HG03039 (cell line): Measurements from ENCODE around the gene SYNGAP1.
"Not testable (repeated sequence)": the region's sequence is repeated elsewhere in the genome, so short reads cannot be mapped to it uniquely, and the experiment has no call there.

Source experiments
- ATAC-seq: cut with Tn5 transposase; IDR thresholded peaks from one replicate; pipeline ENCODE4 v1.9.1; 2021; ENCODE audit warnings: mild to moderate bottlenecking, moderate library complexity; ENCODE audit not compliant: unreplicated experiment

SYNGAP1 gene

GRCh38 chr6:33466075-33466735 lies 46.3 kb downstream of the SYNGAP1 start:
- ATAC-seq: no peak

GRCh38 chr6:33467091-33467490 lies 47.2 kb downstream of the SYNGAP1 start:
- ATAC-seq: no peak

- no peak for ATAC-seq
Measured at GRCh38 chr6:33469661-33470060, 49.8 kb downstream of the SYNGAP1 start.

GRCh38 chr6:33477864-33478263 lies 58.0 kb downstream of the SYNGAP1 start:
- ATAC-seq: no peak

DNA sequence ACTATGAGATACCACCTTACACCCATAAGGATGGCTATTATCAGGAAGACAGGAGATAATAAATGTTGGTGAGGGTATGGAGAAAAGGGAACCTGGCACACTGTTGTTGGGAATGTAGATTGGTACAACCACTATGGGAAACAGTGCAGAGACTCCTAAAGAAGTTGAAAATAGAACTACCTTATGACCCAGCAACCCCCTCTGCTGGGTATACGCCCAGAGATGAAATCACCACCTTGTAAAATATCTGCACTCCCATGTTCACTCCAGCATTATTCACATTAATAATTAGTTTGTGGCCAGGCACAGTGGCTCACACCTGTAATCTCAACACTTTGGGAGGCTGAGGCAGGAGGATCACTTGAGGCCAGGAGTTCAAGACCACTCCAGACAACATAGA lies 61.3 kb downstream of the SYNGAP1 start:
- no peak for ATAC-seq

DNA sequence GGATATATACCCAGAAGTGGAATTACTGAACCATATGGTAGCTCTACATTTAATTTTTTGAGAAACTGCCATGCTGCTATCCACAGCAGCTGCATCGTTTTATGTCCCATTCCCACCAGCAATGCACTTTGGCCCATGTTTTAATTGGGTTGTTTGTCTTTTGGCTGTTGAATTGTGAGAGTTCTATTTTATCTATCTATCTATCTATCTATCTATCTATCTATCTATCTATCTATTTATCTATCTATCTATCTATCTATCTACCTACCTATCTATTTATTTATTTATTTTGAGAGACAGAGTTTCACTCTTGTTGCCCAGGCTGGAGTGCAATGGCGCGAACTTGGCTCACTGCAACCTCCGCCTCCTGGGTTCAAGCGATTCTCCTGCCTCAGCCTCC lies 62.8 kb downstream of the SYNGAP1 start:
- not testable (repeated sequence) for ATAC-seq

DNA sequence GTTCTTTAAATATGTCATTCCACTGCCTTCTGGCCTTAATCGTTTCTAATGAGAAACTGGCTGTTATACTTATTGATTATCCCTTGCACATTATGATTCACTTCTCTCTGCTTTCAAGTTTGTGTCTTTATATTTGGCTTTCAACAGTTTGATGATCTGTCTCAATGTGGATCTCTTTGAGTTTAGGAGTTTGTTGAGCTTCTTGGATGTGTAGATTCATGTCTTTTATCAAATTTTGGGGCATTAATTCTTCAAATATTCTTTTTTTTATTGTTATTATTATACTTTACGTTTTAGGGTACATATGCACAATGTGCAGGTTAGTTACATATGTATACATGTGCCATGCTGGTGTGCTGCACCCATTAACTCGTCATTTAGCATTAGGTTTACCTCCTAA lies 63.8 kb downstream of the SYNGAP1 start:
- ATAC-seq: no peak

- not testable (repeated sequence) for ATAC-seq
Measured at GRCh38 chr6:33484673-33485262, 64.9 kb downstream of the SYNGAP1 start.

- not testable (repeated sequence) for ATAC-seq
Measured at GRCh38 chr6:33485680-33486079, 65.8 kb downstream of the SYNGAP1 start.

DNA sequence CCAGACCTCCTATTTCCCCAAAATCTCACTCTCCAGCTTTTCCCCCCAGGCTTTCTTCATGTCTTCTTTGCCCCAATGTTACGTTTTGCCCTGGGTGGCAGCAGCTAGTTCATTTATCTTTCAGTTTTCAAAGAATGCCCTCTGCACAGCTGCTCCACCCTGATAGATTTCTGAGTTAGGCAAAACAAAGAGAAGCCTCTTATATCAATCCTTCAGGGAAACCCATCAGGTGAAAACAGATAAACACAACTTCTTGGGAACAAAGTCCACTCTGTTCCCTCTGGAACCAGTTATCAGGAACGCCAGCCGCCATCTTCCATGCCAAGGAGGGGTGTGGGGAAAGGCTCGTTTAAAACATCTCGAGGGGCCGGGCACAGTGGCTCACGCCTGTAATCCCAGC lies 68.5 kb downstream of the SYNGAP1 start:
- ATAC-seq: no peak

GRCh38 chr6:33490198-33490597 lies 70.3 kb downstream of the SYNGAP1 start:
- ATAC-seq: no peak

GRCh38 chr6:33490621-33491020 lies 70.8 kb downstream of the SYNGAP1 start:
- no peak for ATAC-seq

GRCh38 chr6:33492093-33492492 lies 72.2 kb downstream of the SYNGAP1 start:
- no peak for ATAC-seq

DNA sequence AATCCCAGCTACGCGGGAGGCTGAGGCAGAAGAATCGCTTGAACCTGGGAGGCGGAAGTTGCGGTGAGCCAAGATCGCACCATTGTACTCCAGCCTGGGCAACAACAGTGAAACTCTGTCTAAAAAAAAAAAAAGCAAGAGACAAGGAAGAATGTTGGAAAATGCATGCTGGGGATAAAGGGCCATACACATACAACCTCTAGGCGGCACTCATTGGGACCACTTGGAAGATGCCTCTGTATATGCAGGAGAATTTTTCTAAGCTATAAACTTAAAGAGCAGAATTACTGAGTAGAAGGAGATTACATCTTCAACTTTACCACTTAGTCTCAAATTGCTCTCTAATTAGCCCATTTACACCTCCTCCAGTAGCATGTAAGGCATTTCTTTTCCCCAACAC lies 77.3 kb downstream of the SYNGAP1 start:
- ATAC-seq: no peak

GRCh38 chr6:33502486-33502885 lies 82.6 kb downstream of the SYNGAP1 start:
- no peak for ATAC-seq

- ATAC-seq: no peak
Measured at GRCh38 chr6:33504486-33504885, 84.6 kb downstream of the SYNGAP1 start.
